ENCODE results near the gene THAP2.
A peak's percentile ranks its signal among the peaks of the same experiment; 100 is the strongest.

THAP2 gene

DNA sequence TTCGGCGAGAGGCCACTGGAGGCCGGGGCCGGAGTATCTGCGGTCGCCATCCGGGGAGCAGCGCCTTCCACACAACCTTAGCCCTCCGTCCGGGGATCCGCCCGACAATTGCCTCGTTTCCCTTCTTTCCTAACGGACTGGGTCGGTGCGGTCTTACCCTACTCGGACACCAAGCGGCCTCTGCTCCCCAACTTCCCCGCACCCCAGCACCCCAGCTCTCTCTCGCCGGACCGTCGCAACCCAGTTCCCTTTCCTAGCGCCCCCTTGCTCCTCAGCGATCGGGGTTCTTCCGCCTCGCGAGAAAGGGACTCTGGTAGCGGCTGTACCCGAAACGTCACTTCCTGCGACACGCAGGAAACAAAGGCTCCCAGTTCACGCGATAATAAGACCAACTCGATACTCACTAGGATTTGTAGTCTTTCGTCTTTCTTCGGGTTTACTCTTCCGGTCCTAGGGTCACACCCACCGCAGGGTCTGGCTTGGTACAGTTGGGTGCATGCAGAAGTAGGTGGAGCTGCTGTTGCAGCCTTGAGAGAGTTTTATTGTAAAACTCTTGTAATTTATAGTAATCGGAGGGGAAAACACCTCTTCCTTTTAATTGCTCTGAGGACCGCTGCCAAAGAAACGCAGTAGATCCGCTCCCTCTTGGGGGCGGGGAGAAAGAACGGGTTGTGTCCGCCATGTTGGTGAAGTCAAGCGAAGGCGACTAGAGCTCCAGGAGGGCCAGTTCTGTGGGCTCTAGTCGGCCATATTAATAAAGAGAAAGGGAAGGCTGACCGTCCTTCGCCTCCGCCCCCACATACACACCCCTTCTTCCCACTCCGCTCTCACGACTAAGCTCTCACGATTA lies at the start of gene THAP2, which contains the start of gene ZFC3H1:
TSS of gene THAP2 (plus strand) at position 741 of the 850 bp plus-strand sequence. CDS start 209 bp downstream, outside the sequence.
TSS of gene ZFC3H1 (minus strand) at position 288 of the 850 bp plus-strand sequence. CDS start at position 50, 238 bp downstream.
- peak; percentile 89 for DNase-seq (ENCODE audit: low read depth, low spot score)

- DNase-seq (ENCODE audit: low read depth, low spot score): no peak
These were observed 42.2 kb upstream of the THAP2 start for GRCh38 chr12:71621938-71622337.

DNA sequence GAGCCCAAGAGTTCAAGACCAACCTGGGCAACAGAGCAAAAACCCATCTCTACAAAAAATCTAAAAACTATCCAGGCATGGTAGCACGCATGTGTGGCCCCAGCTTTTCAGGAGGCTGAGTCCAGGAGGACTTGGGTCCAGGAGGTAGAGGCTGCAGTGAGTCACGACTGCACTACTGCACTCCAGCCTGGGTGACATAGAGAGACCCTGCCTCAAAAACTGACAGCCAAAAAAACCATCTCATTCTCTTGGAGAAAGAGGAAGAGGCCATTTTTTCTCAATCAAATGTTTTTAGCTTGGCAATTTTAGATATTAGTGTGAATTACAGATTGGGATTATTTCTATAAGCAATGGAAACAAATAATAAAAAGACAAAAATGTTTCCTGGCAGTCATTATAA lies 38.6 kb upstream of the THAP2 start:
- DNase-seq (ENCODE audit: low read depth, low spot score): no peak

- no peak for DNase-seq (ENCODE audit: low read depth, low spot score)
These were observed 38.0 kb upstream of the THAP2 start for GRCh38 chr12:71626098-71626497.

GRCh38 chr12:71626768-71627167 lies 37.3 kb upstream of the THAP2 start:
- DNase-seq (ENCODE audit: low read depth, low spot score): no peak

GRCh38 chr12:71627438-71628002 lies 36.6 kb upstream of the THAP2 start:
- no peak for DNase-seq (ENCODE audit: low read depth, low spot score)

GRCh38 chr12:71636704-71637115 lies 27.4 kb upstream of the THAP2 start:
- no peak for DNase-seq (ENCODE audit: low read depth, low spot score)

DNA sequence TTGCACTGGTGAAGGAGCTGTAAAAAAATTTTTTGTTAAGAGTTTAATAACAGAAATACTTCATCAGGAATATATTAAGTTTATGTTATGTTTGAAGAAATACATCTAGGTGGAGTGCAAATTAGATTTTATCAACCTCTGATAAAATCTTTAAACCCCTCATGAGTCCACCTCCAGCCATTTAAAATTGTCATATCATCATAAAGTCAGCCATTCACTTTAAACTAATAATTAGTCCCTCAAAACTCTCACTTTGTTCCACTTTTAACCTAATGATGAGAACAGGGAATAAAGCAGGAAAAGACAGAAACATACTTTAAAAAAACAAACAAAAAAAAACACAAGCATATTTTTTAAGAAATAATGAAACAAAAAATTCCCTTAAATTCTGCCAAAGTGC lies 25.6 kb upstream of the THAP2 start:
- DNase-seq (ENCODE audit: low read depth, low spot score): no peak

DNA sequence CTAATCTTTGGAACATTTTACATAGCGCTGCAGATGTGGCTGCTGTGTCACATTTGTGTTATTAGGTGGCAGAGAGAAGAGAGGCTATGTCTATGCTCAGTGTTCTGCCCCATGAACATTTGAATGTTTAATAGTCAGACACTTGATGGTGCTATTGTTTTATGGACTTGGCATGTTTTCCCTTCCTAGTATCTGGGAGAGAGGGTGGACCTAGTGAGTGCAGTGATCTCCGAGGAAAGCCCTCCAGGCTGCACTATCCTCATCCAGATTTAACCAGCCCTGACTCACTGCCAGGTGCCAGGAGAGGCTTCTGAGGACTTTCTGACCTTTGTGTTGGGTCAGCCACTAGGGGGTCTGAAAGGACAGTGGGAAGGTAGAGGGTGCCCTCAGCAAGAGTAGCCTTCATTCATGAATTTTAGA lies 24.8 kb upstream of the THAP2 start:
- no peak for DNase-seq (ENCODE audit: low read depth, low spot score)

GRCh38 chr12:71640316-71640715 lies 23.8 kb upstream of the THAP2 start:
- DNase-seq (ENCODE audit: low read depth, low spot score): no peak

DNA sequence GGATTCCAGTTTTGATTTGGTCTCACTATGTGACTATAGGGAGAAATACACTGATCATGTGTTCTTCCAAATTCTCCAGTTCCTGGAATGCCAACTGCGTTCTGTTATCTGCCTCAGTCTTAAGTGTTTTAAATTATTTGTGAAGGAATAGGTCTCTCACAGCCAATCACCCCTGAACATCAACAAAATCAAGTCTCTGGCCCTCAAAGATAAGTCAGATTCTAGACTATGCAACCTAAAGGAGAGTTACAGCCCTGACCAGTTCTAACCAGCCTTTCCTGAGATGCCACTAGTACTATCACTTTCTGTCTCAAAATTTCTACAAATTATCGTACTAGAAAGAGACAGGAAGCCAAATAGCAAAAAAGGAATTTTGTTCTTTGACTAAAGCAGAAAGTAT lies 22.7 kb upstream of the THAP2 start:
- DNase-seq (ENCODE audit: low read depth, low spot score): no peak

DNA sequence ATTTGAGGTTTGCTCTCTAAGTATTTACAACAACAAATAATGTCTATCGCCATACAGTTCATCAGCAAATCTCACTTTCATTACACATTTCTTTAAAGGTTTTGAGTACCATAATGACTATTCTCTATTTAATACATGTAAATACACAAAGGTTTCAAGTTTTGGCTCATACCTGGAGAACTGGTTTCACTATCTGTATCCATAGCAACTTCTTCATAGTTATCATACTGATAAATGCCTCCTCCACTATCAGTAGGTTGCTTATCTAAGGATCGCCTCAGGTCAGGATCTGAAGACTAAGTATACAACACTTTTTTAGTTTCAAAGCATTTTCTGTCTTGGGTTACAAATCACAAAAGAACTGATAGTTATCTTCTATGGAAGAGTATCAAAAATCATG lies 21.8 kb upstream of the THAP2 start:
- no peak for DNase-seq (ENCODE audit: low read depth, low spot score)

DNA sequence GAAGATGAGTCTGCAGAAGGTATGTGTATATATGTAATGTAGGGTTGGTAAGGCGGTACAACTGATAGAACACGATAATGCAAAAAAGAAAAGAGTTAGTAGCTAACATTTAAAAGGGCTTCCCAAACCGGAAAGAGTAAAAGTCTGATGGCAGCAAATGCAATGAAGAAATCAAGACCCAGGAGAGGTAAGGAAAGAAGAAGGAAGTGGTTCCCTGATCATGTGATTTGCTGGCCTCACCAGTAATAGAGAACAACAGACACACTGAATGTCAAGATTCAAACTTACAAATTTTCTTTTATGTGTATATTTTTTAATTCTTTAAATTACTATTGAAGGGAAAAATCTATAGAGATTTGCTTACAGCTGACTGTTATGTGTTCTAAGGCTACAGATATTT lies 18.8 kb upstream of the THAP2 start:
- no peak for DNase-seq (ENCODE audit: low read depth, low spot score)

DNA sequence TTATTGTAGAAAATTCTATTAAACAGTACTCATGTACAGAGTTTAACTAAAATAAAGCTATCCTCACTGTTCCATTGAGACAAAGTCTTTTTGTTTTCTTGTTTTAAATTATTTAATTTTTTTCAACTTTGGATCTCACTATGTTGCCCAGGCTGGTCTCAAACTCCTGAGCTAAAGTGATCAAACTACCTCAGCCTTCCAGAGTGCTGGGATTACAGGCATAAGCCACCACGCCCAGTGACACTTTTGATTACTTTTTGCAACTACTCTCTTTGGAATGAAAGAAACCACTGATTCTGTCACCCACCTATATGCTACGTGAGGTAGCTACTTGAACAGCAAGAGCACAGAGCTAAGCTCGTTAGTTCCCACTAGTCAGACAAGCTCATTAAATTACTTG lies 17.6 kb upstream of the THAP2 start:
- DNase-seq (ENCODE audit: low read depth, low spot score): no peak

- no peak for DNase-seq (ENCODE audit: low read depth, low spot score)
These were observed 15.6 kb upstream of the THAP2 start for GRCh38 chr12:71648537-71648936.

- no peak for DNase-seq (ENCODE audit: low read depth, low spot score)
These were observed 14.7 kb upstream of the THAP2 start for GRCh38 chr12:71649401-71649800.

DNA sequence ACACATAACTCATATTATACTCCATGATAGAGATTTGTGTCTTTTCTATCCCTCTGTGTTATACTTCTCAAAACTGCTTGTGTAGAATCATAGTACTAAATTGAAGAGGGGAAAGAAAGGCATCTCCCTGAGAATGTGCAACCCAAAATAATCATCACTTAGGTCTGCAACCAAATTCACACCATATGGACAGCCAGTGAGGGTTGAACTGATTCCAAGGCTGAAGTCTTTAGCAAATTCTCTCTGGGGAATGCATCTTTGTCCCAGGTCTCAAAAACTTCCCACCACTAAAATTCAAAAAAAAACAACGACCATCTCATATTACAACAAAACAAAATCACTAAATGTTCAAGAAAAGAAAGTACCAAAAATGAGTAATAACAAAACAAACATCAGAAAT lies 11.4 kb upstream of the THAP2 start:
- no peak for DNase-seq (ENCODE audit: low read depth, low spot score)

DNA sequence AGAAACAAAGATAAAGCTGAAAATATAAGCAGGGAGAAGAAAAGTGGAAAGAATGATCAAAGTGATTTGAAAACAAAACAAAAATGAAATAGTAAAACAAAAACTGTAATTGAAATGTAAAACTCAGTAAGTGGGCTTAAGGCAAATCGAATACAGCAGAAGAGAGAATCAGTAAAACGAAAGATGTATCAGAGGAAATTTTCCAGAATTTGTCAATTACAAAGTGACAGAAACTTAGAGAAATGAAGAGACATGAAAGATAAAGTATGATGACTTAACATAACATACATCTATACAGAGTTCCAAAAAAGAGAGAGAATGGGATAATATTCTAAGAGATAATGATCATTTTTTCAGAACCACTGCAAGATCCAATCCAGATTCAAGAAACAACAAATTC lies 11.0 kb upstream of the THAP2 start:
- DNase-seq (ENCODE audit: low read depth, low spot score): no peak

DNA sequence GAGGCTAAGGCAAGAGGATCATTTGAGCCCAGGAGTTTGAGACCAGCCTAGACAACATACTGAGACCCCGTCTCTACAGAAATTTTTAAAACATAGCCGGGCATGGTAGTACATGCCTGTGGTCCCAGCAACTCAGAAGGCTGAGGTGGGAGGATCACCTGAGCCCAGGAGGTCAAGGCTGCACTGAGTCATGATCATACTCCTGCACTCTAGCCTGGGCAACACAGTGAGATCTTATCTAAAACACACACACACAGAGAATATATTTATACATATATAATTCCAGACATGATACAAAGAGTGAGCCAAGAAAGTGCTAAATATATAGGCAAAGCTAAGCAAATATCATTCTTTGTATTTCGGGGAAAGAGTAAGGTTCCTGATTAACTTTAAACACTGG lies 9.9 kb upstream of the THAP2 start:
- DNase-seq (ENCODE audit: low read depth, low spot score): no peak

- DNase-seq (ENCODE audit: low read depth, low spot score): no peak
These were observed 8.6 kb upstream of the THAP2 start for GRCh38 chr12:71655495-71655894.

GRCh38 chr12:71655907-71656306 lies 8.2 kb upstream of the THAP2 start:
- DNase-seq (ENCODE audit: low read depth, low spot score): no peak

GRCh38 chr12:71656740-71657139 lies 7.4 kb upstream of the THAP2 start:
- DNase-seq (ENCODE audit: low read depth, low spot score): no peak

- DNase-seq (ENCODE audit: low read depth, low spot score): no peak
These were observed 2.0 kb upstream of the THAP2 start for GRCh38 chr12:71661977-71662530.
